Karpas-422 (cell line): ENCODE measurements around the gene ZMYM3. TPM values are rescaled to one million over a fixed set of nuclear protein-coding genes. Genes with fewer than 3 reads are reported as not detected.
"Not testable (repeated sequence)": the region's sequence is repeated elsewhere in the genome, so short reads cannot be mapped to it uniquely, and the experiment has no call there.

Experiments used
- DNase-seq: peaks from one replicate; pipeline ENCODE4 v3.0.0-alpha.2; 2015
- H2AFZ ChIP-seq: fragments of 200-600 bp; sonication (generic); 2 replicates; pipeline ENCODE4 v1.6.1; 2014; ENCODE audit warnings: antibody characterized with exemption, low read length, mixed read lengths
- H3K27ac ChIP-seq: fragments of 200-600 bp; sonication (generic); 2 replicates; pipeline ENCODE4 v1.5.1; 2014; ENCODE audit warnings: mild to moderate bottlenecking, low read length, moderate library complexity
- H3K27me3 ChIP-seq: fragments of 200-600 bp; sonication (generic); 2 replicates; pipeline ENCODE4 v1.6.1; 2014; ENCODE audit warnings: low read length, mixed read lengths
- H3K36me3 ChIP-seq: fragments of 200-600 bp; sonication (generic); 2 replicates; pipeline ENCODE4 v1.6.1; 2014; ENCODE audit warnings: low read length, mixed read lengths; ENCODE audit not compliant: insufficient read depth
- H3K4me1 ChIP-seq: fragments of 200-600 bp; sonication (generic); 2 replicates; pipeline ENCODE4 v1.6.1; 2014; ENCODE audit warnings: mild to moderate bottlenecking, low read length, mixed read lengths
- H3K4me2 ChIP-seq: fragments of 200-600 bp; sonication (generic); 2 replicates; pipeline ENCODE4 v1.6.1; 2014; ENCODE audit warnings: low read length, low read depth, mild to moderate bottlenecking; ENCODE audit not compliant: poor library complexity, severe bottlenecking
- H3K4me3 ChIP-seq: fragments of 200-600 bp; sonication (generic); 2 replicates; pipeline ENCODE4 v1.5.1; 2014; ENCODE audit warnings: mild to moderate bottlenecking, antibody characterized with exemption, low read length, mixed read lengths
- H3K79me2 ChIP-seq: fragments of 200-600 bp; sonication (generic); 2 replicates; pipeline ENCODE4 v1.6.1; 2014; ENCODE audit warnings: mild to moderate bottlenecking, low read length, mixed read lengths
- H3K9ac ChIP-seq: fragments of 200-600 bp; sonication (generic); 2 replicates; pipeline ENCODE4 v1.6.0; 2014; ENCODE audit warnings: low read length
- H3K9me2 ChIP-seq: fragments of 200-600 bp; sonication (generic), shearing (Covaris generic); replicated peaks from 2 replicates; pipeline ENCODE4 v1.6.0; 2014; ENCODE audit warnings: mild to moderate bottlenecking, low read length, moderate library complexity; ENCODE audit not compliant: insufficient read depth
- H3K9me3 ChIP-seq: fragments of 300-700, 200-600 bp; sonication (generic); 2 replicates; pipeline ENCODE4 v1.6.1; 2014; ENCODE audit warnings: low read length, mixed read lengths
- H4K20me1 ChIP-seq: fragments of 200-600 bp; sonication (generic); 2 replicates; pipeline ENCODE4 v1.6.1; 2014; ENCODE audit warnings: mild to moderate bottlenecking, antibody characterized with exemption, low read length, low read depth; ENCODE audit not compliant: insufficient read depth
- total RNA-seq: library from RNA; depleted of rRNA; stranded (reverse); fragments of >200 nt; shearing (Covaris generic); gene quantifications from 2 replicates; pipeline ENCODE4 v1.2.3, GENCODE V29; 2014; ENCODE audit warnings: low replicate concordance

ZMYM3 gene
- total RNA-seq, 1 experiment from 2014 or later: 28.3 TPM

GRCh38 chrX:71292669-71293365 lies 38.9 kb upstream of the ZMYM3 start:
- Histone ChIP-seq H3K4me1 (no peaks in the 10 kb centered on the region), H3K4me3 (no peak overlapping the region), H3K27ac (no peak overlapping the region), H3K9ac (no peak overlapping the region), H3K4me2 (no peak overlapping the region), H3K27me3 (no peaks in the 10 kb centered on the region), H3K9me3 (no peaks in the 10 kb centered on the region), H2AFZ (no peak overlapping the region), H4K20me1 (0 out of 2 replicates have a peak, but pooled peaks cover 6% of the 10 kb centered on the region), H3K9me2 (no peaks in the 10 kb centered on the region), H3K79me2 (peaks cover 25% of the 10 kb centered on the region), H3K36me3 (peaks cover 42% of the 10 kb centered on the region)
- no peak for DNase-seq

GRCh38 chrX:71291381-71291780 lies 37.4 kb upstream of the ZMYM3 start:
- Histone ChIP-seq H3K9me2 (no peaks in the 10 kb centered on the region), H3K27me3 (no peaks in the 10 kb centered on the region), H3K4me1 (peaks cover 1% of the 10 kb centered on the region; the same call in 1 of the 2 replicates), H3K4me2 (no peak overlapping the region), H3K9me3 (no peaks in the 10 kb centered on the region), H2AFZ (no peak overlapping the region), H3K36me3 (peaks cover 44% of the 10 kb centered on the region), H3K27ac (no peak overlapping the region), H3K9ac (no peak overlapping the region), H3K79me2 (peaks cover 39% of the 10 kb centered on the region), H3K4me3 (no peak overlapping the region), H4K20me1 (0 out of 2 replicates have a peak, but pooled peaks cover 6% of the 10 kb centered on the region)
- no peak for DNase-seq

- no peaks in the 10 kb centered on the region for H3K9me3 ChIP-seq
- H3K4me3 ChIP-seq: peak overlapping the region; percentile 89; the same call in 1 of the 2 replicates
- no peaks in the 10 kb centered on the region for H3K27me3 ChIP-seq
- DNase-seq: no peak
- H2AFZ ChIP-seq: no peak overlapping the region
- no peaks in the 10 kb centered on the region for H3K9me2 ChIP-seq
- peak overlapping the region; percentile 89 for H3K4me2 ChIP-seq
- peaks cover 23% of the 10 kb centered on the region for H3K4me1 ChIP-seq
- peaks cover 23% of the 10 kb centered on the region; the same call in 1 of the 2 replicates for H3K36me3 ChIP-seq
- peaks cover 5% of the 10 kb centered on the region; the same call in 1 of the 2 replicates for H4K20me1 ChIP-seq
- no peak overlapping the region for H3K9ac ChIP-seq
- peaks cover 61% of the 10 kb centered on the region for H3K79me2 ChIP-seq
- H3K27ac ChIP-seq: no peak overlapping the region
These were observed 32.0 kb upstream of the ZMYM3 start for GRCh38 chrX:71285929-71286328.

- Histone ChIP-seq H3K4me3 (peak within 1 kb of the TSS; percentile 89), H3K79me2 (peaks cover 48% of the 10 kb centered on the region)
These were observed 29.6 kb upstream of the ZMYM3 start, which contains the start of gene NONO for GRCh38 chrX:71283403-71284143. Gene NONO, plus strand, starts transcription at chrX:71283635. Its CDS starts 7,003 bp downstream, at chrX:71290638.

GRCh38 chrX:71282514-71283402 lies 28.8 kb upstream of the ZMYM3 start:
- Histone ChIP-seq H3K9ac (peak overlapping the region; percentile 66), H3K4me2 (peak overlapping the region; percentile 67), H3K27ac (peak overlapping the region; percentile 40), H3K79me2 (peaks cover 42% of the 10 kb centered on the region), H2AFZ (peak overlapping the region; percentile 61; the same call in 1 of the 2 replicates), H4K20me1 (peaks cover 5% of the 10 kb centered on the region; the same call in 1 of the 2 replicates), H3K9me2 (no peaks in the 10 kb centered on the region), H3K36me3 (peaks cover 12% of the 10 kb centered on the region; the same call in 1 of the 2 replicates), H3K4me1 (peaks cover 23% of the 10 kb centered on the region), H3K4me3 (peak overlapping the region; percentile 89), H3K9me3 (no peaks in the 10 kb centered on the region), H3K27me3 (no peaks in the 10 kb centered on the region)
- no peak for DNase-seq

More at GRCh38 chrX:71283403-71284143, 29.6 kb upstream of the ZMYM3 start, which contains the start of gene NONO:
- H3K36me3 ChIP-seq: peaks cover 13% of the 10 kb centered on the region; the same call in 1 of the 2 replicates
- H3K9ac ChIP-seq: peak within 1 kb of the TSS; percentile 94
- DNase-seq: peak; percentile 99
- peaks cover 23% of the 10 kb centered on the region for H3K4me1 ChIP-seq
- H4K20me1 ChIP-seq: peaks cover 5% of the 10 kb centered on the region; the same call in 1 of the 2 replicates
- H3K9me2 ChIP-seq: no peaks in the 10 kb centered on the region
- no peaks in the 10 kb centered on the region for H3K9me3 ChIP-seq
- no peaks in the 10 kb centered on the region for H3K27me3 ChIP-seq
- H3K4me2 ChIP-seq: peak within 1 kb of the TSS; percentile 89
- H2AFZ ChIP-seq: peak within 1 kb of the TSS; percentile 61; the same call in 1 of the 2 replicates
- H3K27ac ChIP-seq: peak within 1 kb of the TSS; percentile 88

- H3K36me3 ChIP-seq, H3K9me2 ChIP-seq, H3K27ac ChIP-seq, H4K20me1 ChIP-seq, H3K4me3 ChIP-seq, H3K4me2 ChIP-seq, H2AFZ ChIP-seq, H3K9ac ChIP-seq, H3K27me3 ChIP-seq, DNase-seq, H3K9me3 ChIP-seq: not testable (repeated sequence)
- Histone ChIP-seq H3K4me1 (peaks cover 20% of the 10 kb centered on the region), H3K79me2 (peaks cover 27% of the 10 kb centered on the region)
These were observed 27.4 kb upstream of the ZMYM3 start for GRCh38 chrX:71281300-71281699.

- not testable (repeated sequence) for DNase-seq, H3K4me3 ChIP-seq, H3K27me3 ChIP-seq, H3K79me2 ChIP-seq, H3K9ac ChIP-seq, H3K4me1 ChIP-seq, H3K9me2 ChIP-seq, H4K20me1 ChIP-seq, H3K4me2 ChIP-seq, H3K27ac ChIP-seq, H3K36me3 ChIP-seq, H2AFZ ChIP-seq, H3K9me3 ChIP-seq
These were observed 18.4 kb upstream of the ZMYM3 start for GRCh38 chrX:71272313-71272712.
